Liver (tissue), 9 donors: Measurements from ENCODE around the gene ANXA3. TPM values are rescaled to one million over a fixed set of nuclear protein-coding genes. Genes with fewer than 3 reads are reported as not detected.

Experiments used
- DNase-seq: peaks from one replicate; pipeline ENCODE4 v3.0.0-alpha.2; 2017; ENCODE audit warnings: low spot score
- H3K27ac ChIP-seq, 2 donors: one replicate each; pipeline ENCODE4 v1.7.0; 2013; ENCODE audit warnings: inconsistent platforms in 2 of 2, low read length in 2 of 2, control low read depth in 1 of 2, low read depth in 1 of 2, mild to moderate bottlenecking in 1 of 2
- H3K27me3 ChIP-seq, 4 donors: one replicate each; pipeline versions ENCODE4 v1.6.1 to v1.7.0; 2013; ENCODE audit warnings: low read length in 3 of 4, inconsistent platforms in 1 of 4, mild to moderate bottlenecking in 1 of 4, moderate library complexity in 1 of 4; ENCODE audit not compliant: control insufficient read depth in 4 of 4, insufficient read depth in 4 of 4
- H3K36me3 ChIP-seq, 4 donors: one replicate each; pipeline versions ENCODE4 v1.6.1 to v1.7.0; 2013; ENCODE audit warnings: low read length in 3 of 4, mild to moderate bottlenecking in 3 of 4, low read depth in 1 of 4, moderate library complexity in 1 of 4; ENCODE audit not compliant: control insufficient read depth in 4 of 4, insufficient read depth in 3 of 4
- H3K4me1 ChIP-seq, 4 donors: one replicate each; pipeline versions ENCODE4 v1.6.1 to v1.7.0; 2013; ENCODE audit warnings: low read length in 3 of 4, mild to moderate bottlenecking in 3 of 4, moderate library complexity in 1 of 4; ENCODE audit not compliant: control insufficient read depth in 4 of 4, insufficient read depth in 4 of 4
- H3K4me3 ChIP-seq, 3 donors: one replicate each; pipeline versions ENCODE4 v1.6.1 to v1.7.0; 2013; ENCODE audit warnings: low read length in 3 of 3, control low read depth in 1 of 3, low read depth in 1 of 3, mild to moderate bottlenecking in 1 of 3
- H3K9ac ChIP-seq, 2 donors: one replicate each; pipeline ENCODE4 v1.7.0; 2013; ENCODE audit warnings: low read length in 2 of 2, mild to moderate bottlenecking in 2 of 2, moderate library complexity in 2 of 2, control low read depth in 1 of 2, low read depth in 1 of 2
- H3K9me3 ChIP-seq, 4 donors: one replicate each; pipeline versions ENCODE4 v1.6.1 to v1.7.0; 2013; ENCODE audit warnings: low read length in 3 of 4; ENCODE audit not compliant: control insufficient read depth in 4 of 4
- ATF3 ChIP-seq: IDR thresholded peaks from 2 replicates; pipeline ENCODE4 v1.6.1; 2016; ENCODE audit warnings: antibody characterized with exemption
- CTCF ChIP-seq: fragments of 150-350 bp; IDR thresholded peaks from 2 replicates; pipeline ENCODE4 v1.5.1; 2017; ENCODE audit warnings: improper control_type of control experiment, low read depth, low read length; ENCODE audit not compliant: missing input control
- EGR1 ChIP-seq, 2 donors: IDR thresholded peaks; 2 replicates each; pipeline ENCODE4 v1.6.1; 2016 to 2018; ENCODE audit warnings: antibody characterized with exemption in 2 of 2, low read depth in 2 of 2
- FOXA1 ChIP-seq: IDR thresholded peaks from 2 replicates; pipeline ENCODE4 v1.6.1; 2016; ENCODE audit warnings: antibody characterized with exemption
- GABPA ChIP-seq, 2 donors: IDR thresholded peaks in 1 of 2; conservative IDR thresholded peaks in 1 of 2; 2 replicates each; pipeline ENCODE4 v1.6.1; 2016; ENCODE audit warnings: antibody characterized with exemption in 2 of 2, mild to moderate bottlenecking in 1 of 2, moderate library complexity in 1 of 2
- HNF4A ChIP-seq, 2 donors: conservative IDR thresholded peaks; 2 replicates each; pipeline ENCODE4 v1.6.1; 2016; ENCODE audit warnings: antibody characterized with exemption in 2 of 2, mild to moderate bottlenecking in 2 of 2
- HNF4G ChIP-seq: IDR thresholded peaks from 2 replicates; pipeline ENCODE4 v1.6.1; 2016; ENCODE audit warnings: antibody characterized with exemption
- JUND ChIP-seq, 2 donors: IDR thresholded peaks; 2 replicates each; pipeline ENCODE4 v1.6.1; 2016; ENCODE audit warnings: antibody characterized with exemption in 2 of 2
- MAX ChIP-seq: IDR thresholded peaks from 2 replicates; pipeline ENCODE4 v1.6.1; 2016; ENCODE audit warnings: antibody characterized with exemption
- NR2F2 ChIP-seq: IDR thresholded peaks from 2 replicates; pipeline ENCODE4 v1.6.1; 2016; ENCODE audit warnings: antibody characterized with exemption
- RAD21 ChIP-seq, 2 donors: IDR thresholded peaks; 2 replicates each; pipeline ENCODE4 v1.6.1; 2016; ENCODE audit warnings: antibody characterized with exemption in 2 of 2, mild to moderate bottlenecking in 2 of 2
- RXRA ChIP-seq, 2 donors: IDR thresholded peaks; 2 replicates each; pipeline ENCODE4 v1.6.1; 2017 to 2018; ENCODE audit warnings: antibody characterized with exemption in 2 of 2, mild to moderate bottlenecking in 1 of 2
- SP1 ChIP-seq: IDR thresholded peaks from 2 replicates; pipeline ENCODE4 v1.6.1; 2018; ENCODE audit warnings: antibody characterized with exemption, mild to moderate bottlenecking
- TAF1 ChIP-seq: conservative IDR thresholded peaks from 2 replicates; pipeline ENCODE4 v1.6.1; 2016; ENCODE audit warnings: antibody characterized with exemption, mild to moderate bottlenecking
- ZBTB33 ChIP-seq: IDR thresholded peaks from 2 replicates; pipeline ENCODE4 v1.6.1; 2016; ENCODE audit warnings: antibody characterized with exemption
- WGBS: extraction: QIAGEN DNeasy Blood & Tissue Kit; methylation state at CpG from one replicate; pipeline ENCODE4 v1.1.7; 2013; 5-methylcytosine and 5-hydroxymethylcytosine counted together
- polyA plus RNA-seq, 2 donors: library from polyadenylated mRNA; stranded (reverse) in 1 of 2; unstranded in 1 of 2; fragments of 200-250 nt in 1 of 2; fragments of >200 nt in 1 of 2; fragmentation: Nextera tagmentation in 1 of 2; extraction: Ambion mirVana in 1 of 2; gene quantifications; one replicate each; pipeline versions ENCODE4 v1.2.1 to v1.2.3, GENCODE V29; 2013 to 2015
- total RNA-seq, 2 donors: library from RNA; depleted of rRNA; stranded (reverse); fragments of >200 nt; gene quantifications; one replicate each; pipeline ENCODE4 v1.2.3, GENCODE V29; 2014
- donor health status: healthy.
- donor health status: healthy.
- donor health status: healthy.
- donor health status: healthy.
- donor health status: healthy.

Gene ANXA3
- total and polyA plus RNA-seq, 4 donors, result 1.7 to 16.4 (median 3.4) TPM

GRCh38 chr4:78557841-78558240, 6.3 kb downstream of the ANXA3 start:
- Histone ChIP-seq H3K36me3 (no peaks in the 10 kb centered on the region), H3K27me3 (peaks cover 0 to 6% (median 0%) of the 10 kb centered on the region in 4 donors), H3K27ac (no peak overlapping the region), H3K9ac (no peak overlapping the region), H3K9me3 (no peaks in the 10 kb centered on the region), H3K4me1 (no peaks in the 10 kb centered on the region), H3K4me3 (no peak overlapping the region)
- DNase-seq, result no peak
- 67% methylated on average over 2 of the region's 2 CpGs for WGBS
- TF ChIP-seq HNF4G, result no peak
- TF ChIP-seq ZBTB33, result no peak
- TF ChIP-seq JUND (IDR thresholded peaks at IDR 0.05), result no peak
- no peak for TF ChIP-seq FOXA1
- no peak for TF ChIP-seq RXRA (IDR thresholded peaks at IDR 0.05)
- no peak for TF ChIP-seq MAX
- no peak for TF ChIP-seq CTCF
- no peak for TF ChIP-seq ATF3
- no peak for TF ChIP-seq NR2F2
- no peak for TF ChIP-seq TAF1
- TF ChIP-seq HNF4A (conservative IDR thresholded peaks at IDR 0.05), result no peak

GRCh38 chr4:78558410-78558809, 6.8 kb downstream of the ANXA3 start:
- no peak for DNase-seq
- H3K4me1 ChIP-seq, result no peaks in the 10 kb centered on the region
- no peaks in the 10 kb centered on the region for H3K36me3 ChIP-seq
- no peak overlapping the region for H3K4me3 ChIP-seq
- no peaks in the 10 kb centered on the region for H3K9me3 ChIP-seq
- whole genome bisulfite sequencing, result 75% methylated on average over 1 of the region's 1 CpG
- no peak overlapping the region for H3K27ac ChIP-seq
- peaks cover 0 to 3% (median under 1%) of the 10 kb centered on the region in 4 donors for H3K27me3 ChIP-seq
- TF ChIP-seq RAD21 (IDR thresholded peaks at IDR 0.05) (no peak), HNF4G (no peak)
- H3K9ac ChIP-seq, result no peak overlapping the region

GRCh38 chr4:78560296-78560963, 8.9 kb downstream of the ANXA3 start:
- 75% methylated on average over 2 of the region's 2 CpGs for WGBS
- TF ChIP-seq JUND (IDR thresholded peaks at IDR 0.05), result peak; percentile 47 to 75
- no peak for TF ChIP-seq GABPA (IDR thresholded peaks at IDR 0.05 in 1 of 2, conservative IDR thresholded peaks at IDR 0.05 in 1 of 2)
- no peak for TF ChIP-seq EGR1 (IDR thresholded peaks at IDR 0.05; ENCODE audit: low read depth in 2 of 2)
- TF ChIP-seq MAX, result no peak
- no peak for TF ChIP-seq RXRA (IDR thresholded peaks at IDR 0.05)
- peak; percentile 55 for TF ChIP-seq NR2F2
- TF ChIP-seq SP1, result no peak
- no peak overlapping the region for H3K4me3 ChIP-seq
- H3K4me1 ChIP-seq, result no peaks in the 10 kb centered on the region
- DNase-seq, result no peak
- no peak overlapping the region for H3K9ac ChIP-seq
- peaks cover 0 to 5% (median 1%) of the 10 kb centered on the region in 4 donors for H3K27me3 ChIP-seq
- H3K27ac ChIP-seq, result no peak overlapping the region
- H3K9me3 ChIP-seq, result no peaks in the 10 kb centered on the region
- no peaks in the 10 kb centered on the region for H3K36me3 ChIP-seq
